Measurements from ENCODE around the gene ZNF74. TPM values are rescaled to one million over a fixed set of nuclear protein-coding genes. Genes with fewer than 3 reads are reported as not detected.

Gene ZNF74
- total and polyA plus RNA-seq, 4 donors, result 4.1 to 17.6 (median 8.6) TPM

DNA sequence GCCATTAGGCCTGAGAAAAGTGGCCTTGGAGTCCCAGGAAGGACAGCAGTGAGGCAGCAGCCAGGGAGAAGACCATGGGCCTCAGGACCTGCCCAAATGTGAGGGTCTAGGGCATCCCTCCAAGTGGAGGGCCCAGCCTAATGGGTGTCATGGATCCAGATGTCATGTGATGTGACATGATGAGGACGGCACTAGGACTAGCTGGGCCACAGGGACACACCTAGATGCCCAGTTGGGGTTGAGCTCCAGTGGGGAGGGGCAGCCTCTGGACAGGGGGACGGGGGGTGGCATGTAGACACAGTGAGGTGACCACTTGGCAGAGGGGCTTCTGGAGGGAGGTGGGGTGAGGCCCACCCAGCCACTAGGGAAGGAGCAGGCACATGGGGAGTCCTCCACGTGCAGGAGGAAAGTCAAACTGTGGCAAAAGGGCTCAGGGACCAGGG is 38.3 kb downstream of the ZNF74 start:
- Histone ChIP-seq H3K27ac (ENCODE audit: low read depth in 1 of 2, low read length in 1 of 2) (no peak overlapping the region), H3K9ac (ENCODE audit: insufficient read depth in 1 of 2, low read length in 2 of 2) (no peak overlapping the region), H3K4me1 (ENCODE audit: control insufficient read depth in 5 of 5, insufficient read depth in 5 of 5, low read length in 5 of 5) (peaks cover 0 to 55% (median 22%) of the 10 kb centered on the region in 5 donors), H3K9me3 (ENCODE audit: control insufficient read depth in 4 of 4, insufficient read depth in 3 of 4, low read length in 3 of 4) (no peaks in the 10 kb centered on the region), H3K27me3 (ENCODE audit: control insufficient read depth in 3 of 3, insufficient read depth in 3 of 3, low read length in 2 of 3) (peaks cover 0 to 19% (median 0%) of the 10 kb centered on the region in 3 donors), H3K4me3 (no peak overlapping the region), H3K36me3 (ENCODE audit: control insufficient read depth in 4 of 4, insufficient read depth in 4 of 4, low read length in 4 of 4) (peaks cover 0 to 19% (median 8%) of the 10 kb centered on the region in 4 donors)
- DNase-seq, result no peak
- WGBS, 2 donors, result 88 to 95% methylated on average over 3 of the region's 3 CpGs
- no peak for ATAC-seq (ENCODE audit: insufficient read depth, low FRiP score)
- TF ChIP-seq CTCF (IDR thresholded peaks at IDR 0.05; ENCODE audit: control extremely low read depth, extremely low read depth), result no peak

DNA sequence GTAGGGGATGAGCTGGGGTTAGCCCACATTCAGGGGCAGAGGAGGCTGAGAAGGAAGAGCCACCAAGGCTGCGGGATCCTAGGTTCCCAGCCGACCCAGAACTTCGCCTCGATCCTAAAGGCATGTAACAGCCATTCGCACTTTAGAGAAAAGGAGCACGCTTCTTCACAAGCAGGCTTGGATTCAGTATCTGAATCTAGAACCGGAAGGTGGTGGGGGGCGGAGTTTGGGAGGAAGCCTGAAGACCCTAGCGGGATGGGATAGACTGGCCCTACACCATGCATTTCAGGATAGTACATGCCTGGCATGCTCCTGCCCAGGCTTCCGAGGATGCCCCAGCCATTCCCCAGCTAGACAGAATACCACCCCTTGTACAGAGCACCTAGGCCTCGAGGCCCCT is 39.2 kb downstream of the ZNF74 start:
- no peak for ATAC-seq (ENCODE audit: insufficient read depth, low FRiP score)
- 93 to 95% methylated on average over 11 of the region's 11 CpGs for WGBS, 2 donors
- no peak for DNase-seq
- H3K9me3 ChIP-seq (ENCODE audit: control insufficient read depth in 4 of 4, insufficient read depth in 3 of 4, low read length in 3 of 4), result no peaks in the 10 kb centered on the region
- peaks cover 0 to 55% (median 22%) of the 10 kb centered on the region in 5 donors for H3K4me1 ChIP-seq (ENCODE audit: control insufficient read depth in 5 of 5, insufficient read depth in 5 of 5, low read length in 5 of 5)
- TF ChIP-seq CTCF (IDR thresholded peaks at IDR 0.05; ENCODE audit: control extremely low read depth, extremely low read depth), result no peak
- H3K27ac ChIP-seq (ENCODE audit: low read depth in 1 of 2, low read length in 1 of 2), result no peak overlapping the region
- peaks cover 0 to 16% (median 2%) of the 10 kb centered on the region in 4 donors for H3K36me3 ChIP-seq (ENCODE audit: control insufficient read depth in 4 of 4, insufficient read depth in 4 of 4, low read length in 4 of 4)
- H3K9ac ChIP-seq (ENCODE audit: insufficient read depth in 1 of 2, low read length in 2 of 2), result no peak overlapping the region
- peaks cover 0 to 19% (median 0%) of the 10 kb centered on the region in 3 donors for H3K27me3 ChIP-seq (ENCODE audit: control insufficient read depth in 3 of 3, insufficient read depth in 3 of 3, low read length in 2 of 3)
- no peak overlapping the region for H3K4me3 ChIP-seq

DNA sequence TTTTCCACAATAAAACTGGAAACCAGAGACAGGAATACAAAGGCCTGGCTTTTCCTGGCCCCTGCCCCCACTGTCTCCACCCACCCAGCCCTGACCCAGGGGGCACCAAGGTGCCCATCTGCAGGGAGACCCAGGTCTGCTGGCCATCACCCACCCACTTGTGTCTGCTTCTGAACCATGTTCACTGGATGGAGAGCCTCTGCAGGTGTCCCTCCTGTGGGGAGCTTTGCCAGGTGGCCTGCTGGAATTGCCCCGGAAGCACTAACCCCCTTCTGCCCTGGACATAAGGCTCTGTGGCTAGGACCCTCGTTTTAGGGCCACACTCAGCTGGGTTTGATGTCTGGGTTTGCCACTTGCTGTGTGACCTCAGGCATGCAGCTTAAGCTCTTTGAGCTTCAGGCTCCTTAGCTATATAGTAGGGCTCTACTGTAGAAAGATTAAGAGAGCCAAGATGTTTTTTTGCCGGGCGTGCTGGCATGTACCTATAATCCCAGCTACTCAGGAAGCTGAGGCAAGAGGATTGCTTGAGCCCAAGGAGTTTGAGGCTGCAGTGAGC is 39.8 kb downstream of the ZNF74 start:
- H3K27ac ChIP-seq (ENCODE audit: low read depth in 1 of 2, low read length in 1 of 2), result no peak overlapping the region
- H3K27me3 ChIP-seq (ENCODE audit: control insufficient read depth in 3 of 3, insufficient read depth in 3 of 3, low read length in 2 of 3), result peaks cover 0 to 17% (median 0%) of the 10 kb centered on the region in 3 donors
- TF ChIP-seq CTCF (IDR thresholded peaks at IDR 0.05; ENCODE audit: control extremely low read depth, extremely low read depth), result no peak
- no peak overlapping the region for H3K4me3 ChIP-seq
- H3K9ac ChIP-seq (ENCODE audit: insufficient read depth in 1 of 2, low read length in 2 of 2), result no peak overlapping the region
- H3K4me1 ChIP-seq (ENCODE audit: control insufficient read depth in 5 of 5, insufficient read depth in 5 of 5, low read length in 5 of 5), result peaks cover 0 to 61% (median 27%) of the 10 kb centered on the region in 5 donors
- H3K36me3 ChIP-seq (ENCODE audit: control insufficient read depth in 4 of 4, insufficient read depth in 4 of 4, low read length in 4 of 4), result peaks cover 0 to 14% (median under 1%) of the 10 kb centered on the region in 4 donors
- no peak for ATAC-seq (ENCODE audit: insufficient read depth, low FRiP score)
- DNase-seq, result no peak
- no peaks in the 10 kb centered on the region for H3K9me3 ChIP-seq (ENCODE audit: control insufficient read depth in 4 of 4, insufficient read depth in 3 of 4, low read length in 3 of 4)
- 76 to 88% methylated on average over 4 of the region's 4 CpGs for WGBS, 2 donors
